Smooth muscle cell of the brain vasculature (primary cell): ENCODE data around the gene KCTD8.
A peak's percentile ranks its signal among the peaks of the same experiment; 100 is the strongest.

Experiments
- DNase-seq: peaks from one replicate; pipeline ENCODE4 v3.0.0-alpha.2; 2012; ENCODE audit warnings: low read depth, low spot score

KCTD8 gene

DNA sequence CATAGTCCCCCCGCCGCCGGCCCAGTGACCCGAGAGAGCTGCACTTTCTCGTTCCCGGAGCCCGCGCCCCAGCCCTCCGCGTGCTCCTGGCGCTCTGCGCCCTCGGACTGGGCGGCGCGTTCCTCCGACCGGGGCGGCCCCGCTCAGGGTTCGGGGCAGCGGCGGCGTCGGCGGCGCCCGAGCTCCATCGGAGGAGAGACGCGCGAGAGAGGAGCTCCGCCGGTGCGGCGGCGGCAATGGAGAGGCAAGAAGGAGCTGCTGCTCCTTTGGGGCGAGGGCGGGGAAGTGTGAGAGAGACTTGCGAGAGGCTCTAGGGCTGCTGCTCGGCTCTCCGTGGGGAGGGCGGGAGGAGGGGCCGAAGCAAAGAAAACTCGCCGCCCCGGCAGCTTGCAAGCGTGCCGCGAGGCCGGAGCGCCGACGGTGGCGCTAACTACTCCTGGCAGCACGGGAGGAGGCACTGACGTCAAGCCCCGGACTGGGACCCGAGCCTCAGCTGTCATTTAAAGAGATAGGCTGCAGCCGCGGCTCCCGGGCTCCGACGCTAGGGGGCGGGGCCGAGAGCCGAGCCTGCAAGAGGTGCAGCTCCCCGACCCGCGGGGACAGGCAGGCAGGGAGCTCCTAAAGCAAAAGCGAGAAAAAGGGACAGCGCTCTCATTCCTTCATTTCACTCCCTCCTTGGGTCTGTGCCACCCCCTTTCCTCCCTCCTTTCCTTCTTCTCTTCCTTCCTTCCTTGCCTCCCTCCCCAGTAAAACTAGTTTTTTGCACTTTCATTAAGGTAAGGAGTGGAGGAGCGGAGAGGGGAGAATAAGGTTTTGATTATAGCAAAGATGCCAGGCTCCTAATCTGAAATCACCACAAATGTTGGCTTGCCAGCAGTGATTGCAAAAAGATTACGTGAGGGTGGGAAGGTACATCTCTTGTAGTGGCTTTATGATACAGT, at the start of gene KCTD8:
TSS of gene KCTD8 (minus strand) at position 289 of the 941 bp plus-strand sequence.
- peak; percentile 7 for DNase-seq

GRCh38 chr4:44494810-44495701, 46.4 kb upstream of the KCTD8 start:
- no peak for DNase-seq

- DNase-seq = no peak
Measured at GRCh38 chr4:44493924-44494323, 45.3 kb upstream of the KCTD8 start.

DNA sequence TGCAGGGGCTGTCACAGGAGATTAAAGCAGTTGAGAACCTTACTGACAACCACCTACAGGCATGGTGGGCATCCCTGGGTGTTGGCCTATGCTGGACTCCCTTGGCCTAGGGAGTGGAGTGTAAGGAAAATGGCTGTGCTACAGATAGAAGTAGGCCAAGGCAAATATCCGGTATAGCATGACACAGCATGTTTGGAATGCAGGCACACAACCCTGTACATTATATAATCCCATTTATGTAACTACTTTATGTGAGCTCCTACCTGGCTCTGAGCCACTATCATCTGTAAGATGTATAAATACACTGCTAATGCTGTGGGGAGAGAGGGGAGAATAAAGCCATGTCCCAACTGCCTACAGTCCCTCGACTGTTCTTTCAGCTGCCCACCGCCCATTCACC, 38.7 kb upstream of the KCTD8 start:
- DNase-seq = no peak

- no peak for DNase-seq
Measured at GRCh38 chr4:44479731-44480130, 31.1 kb upstream of the KCTD8 start.

- no peak for DNase-seq
Measured at GRCh38 chr4:44462259-44462658, 13.7 kb upstream of the KCTD8 start.

GRCh38 chr4:44447563-44448504, 775 bp downstream of the KCTD8 start:
- no peak for DNase-seq

GRCh38 chr4:44446801-44447562, 1.6 kb downstream of the KCTD8 start:
- DNase-seq = no peak

DNA sequence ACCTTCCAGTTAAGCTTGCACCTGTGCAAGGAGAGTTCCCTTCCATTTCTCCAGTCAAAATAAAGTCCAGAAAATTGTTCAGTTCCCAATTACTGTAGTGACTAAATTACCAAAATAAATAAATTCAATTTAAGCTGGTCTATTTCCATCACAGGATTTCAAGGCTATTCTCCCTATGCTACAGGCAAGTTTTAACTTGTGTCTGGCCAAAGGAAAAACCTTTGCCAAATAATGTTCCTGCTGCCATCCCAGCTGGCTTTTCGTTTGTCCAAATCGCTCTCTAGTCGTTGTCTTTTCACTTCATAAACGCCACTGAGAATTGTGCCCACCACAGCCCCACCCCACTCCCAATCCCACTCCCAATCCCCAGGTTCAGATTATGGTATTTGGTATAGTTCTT, 2.4 kb downstream of the KCTD8 start:
- DNase-seq = no peak

- no peak for DNase-seq
Measured at GRCh38 chr4:44438687-44439086, 9.9 kb downstream of the KCTD8 start.

DNA sequence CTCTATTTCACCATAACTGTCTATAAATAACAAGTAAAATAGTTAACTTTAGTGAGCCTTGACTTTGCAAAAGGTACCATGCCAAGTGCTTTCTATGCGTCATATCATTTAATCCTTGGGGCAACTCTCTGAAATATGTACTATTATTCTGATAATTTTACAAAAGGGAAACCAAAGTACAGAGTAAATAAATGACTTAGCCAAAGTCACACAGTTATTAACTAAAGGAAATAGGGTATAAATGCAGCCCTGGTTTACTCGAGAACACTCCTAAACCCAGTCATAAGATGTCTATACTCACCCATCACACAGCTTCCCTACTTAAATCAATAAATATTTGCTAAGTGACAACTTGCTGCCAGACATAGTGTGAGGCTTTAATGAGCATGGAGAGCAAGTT, 14.4 kb downstream of the KCTD8 start:
- DNase-seq = no peak

GRCh38 chr4:44425614-44426208, 22.9 kb downstream of the KCTD8 start:
- DNase-seq = no peak

- no peak for DNase-seq
Measured at GRCh38 chr4:44422912-44423311, 25.7 kb downstream of the KCTD8 start.

DNA sequence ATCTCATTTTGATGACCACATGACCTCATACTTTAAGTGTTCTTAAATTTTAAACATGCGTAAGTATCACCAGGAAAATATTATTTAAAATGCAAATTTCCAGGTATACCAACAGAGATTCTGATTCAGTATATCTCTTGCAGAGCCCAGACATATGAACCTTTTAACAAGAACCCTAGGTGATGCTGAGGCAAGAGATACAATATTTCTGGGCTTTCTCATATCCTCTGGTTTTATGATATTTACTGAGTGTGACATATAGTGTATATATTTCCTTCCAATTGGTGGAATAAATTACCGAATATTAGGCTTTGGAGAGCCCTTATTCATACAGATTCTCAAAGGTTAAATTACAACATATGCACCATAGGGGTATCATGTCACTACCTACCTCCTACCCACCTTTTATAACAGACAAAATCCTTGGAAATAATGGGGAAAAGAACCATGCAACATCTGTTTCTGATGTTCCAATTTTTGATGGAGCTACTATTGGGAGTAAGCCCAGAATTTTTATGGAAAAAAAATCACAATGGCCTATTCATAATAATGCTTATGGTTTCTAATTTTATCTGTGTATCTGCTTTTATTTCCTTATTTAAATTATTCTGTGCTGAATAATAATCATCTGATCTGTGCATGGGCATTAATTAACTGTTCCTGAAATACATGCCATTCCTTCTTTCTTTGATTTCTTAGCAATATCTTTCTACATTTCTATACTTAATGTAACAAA, 27.1 kb downstream of the KCTD8 start:
- DNase-seq = no peak

- DNase-seq = no peak
Measured at GRCh38 chr4:44415251-44415650, 33.4 kb downstream of the KCTD8 start.

GRCh38 chr4:44368413-44369167, 80.0 kb downstream of the KCTD8 start:
- no peak for DNase-seq

- no peak for DNase-seq
Measured at GRCh38 chr4:44354172-44354571, 94.4 kb downstream of the KCTD8 start.

GRCh38 chr4:44351069-44351468, 97.5 kb downstream of the KCTD8 start:
- DNase-seq = no peak

- no peak for DNase-seq
Measured at GRCh38 chr4:44342800-44343199, 105.8 kb downstream of the KCTD8 start.
